H1 (cell line): Measurements from ENCODE around the gene BAD. TPM values are rescaled to one million over a fixed set of nuclear protein-coding genes. Genes with fewer than 3 reads are reported as not detected.

Experiments used
- BCL11A ChIP-seq, 2 experiments: IDR thresholded peaks; one replicate each; pipeline ENCODE4 v1.6.1; 2011; ENCODE audit warnings: low read depth in 2 of 2, low read length in 2 of 2, mild to moderate bottlenecking in 2 of 2
- CHD1 ChIP-seq: IDR thresholded peaks from 2 replicates; pipeline ENCODE4 v1.6.1; 2012; ENCODE audit warnings: low read depth, low read length, improper control_type of control experiment
- CREB1 ChIP-seq: IDR thresholded peaks from 2 replicates; pipeline ENCODE4 v1.6.1; 2012; ENCODE audit warnings: inconsistent platforms
- CTBP2 ChIP-seq: IDR thresholded peaks from 2 replicates; pipeline ENCODE4 v1.7.0; 2011; ENCODE audit warnings: borderline replicate concordance, mild to moderate bottlenecking, moderate library complexity, mixed read lengths, low read length; ENCODE audit not compliant: insufficient read depth, insufficient read length
- FOSL1 ChIP-seq: IDR thresholded peaks from 2 replicates; pipeline ENCODE4 v1.6.1; 2011; ENCODE audit warnings: mild to moderate bottlenecking, low read depth, low read length, moderate library complexity; ENCODE audit not compliant: insufficient read depth
- POLR2A ChIP-seq, 2 experiments: IDR thresholded peaks; 1 replicate in 1 of 2; 2 replicates in 1 of 2; pipeline ENCODE4 v1.6.1; 2011; ENCODE audit warnings: low read depth in 2 of 2, low read length in 2 of 2, mild to moderate bottlenecking in 2 of 2; ENCODE audit errors: control extremely low read depth in 1 of 2
- SUZ12 ChIP-seq: fragments of 200-600 bp; sonication (generic); IDR thresholded peaks from 2 replicates; pipeline ENCODE4 v1.6.1; 2012; ENCODE audit warnings: mild to moderate bottlenecking, inconsistent platforms, low read length, moderate library complexity, mixed read lengths
- polyA plus RNA-seq, 7 experiments: library from polyadenylated mRNA; depleted of rRNA in 3 of 7; stranded (reverse) in 5 of 7; unstranded in 2 of 7; fragments of >200 nt in 5 of 7; fragments of 200-250 nt in 2 of 7; gene quantifications; 1 replicate in 5 of 7; 2 replicates in 1 of 7; 4 replicates in 1 of 7; pipeline versions ENCODE4 v1.2.1 to v1.2.3, GENCODE V29; 2011 to 2013; ENCODE audit warnings: missing spikeins in 2 of 7, mixed read lengths in 2 of 7
- total RNA-seq: library from RNA; stranded (reverse); fragmentation: NEBNext Ultra II Directional; extraction: Animal tissue kit (Norgen Biotek cat#: 25700); gene quantifications from 2 replicates; pipeline ENCODE4 v1.2.1, GENCODE V29; 2021
- TF ChIP-seq, protein P1 (sequence below): IDR thresholded peaks from 2 replicates; pipeline ENCODE4 v1.6.1; 2012; ENCODE audit warnings: inconsistent platforms

BAD gene
- total and polyA plus RNA-seq, 2 of the 8 experiments (the other 6 are each of a cell fraction or from before 2014, with no cell fraction given) = 23.1 to 33.7 TPM

DNA sequence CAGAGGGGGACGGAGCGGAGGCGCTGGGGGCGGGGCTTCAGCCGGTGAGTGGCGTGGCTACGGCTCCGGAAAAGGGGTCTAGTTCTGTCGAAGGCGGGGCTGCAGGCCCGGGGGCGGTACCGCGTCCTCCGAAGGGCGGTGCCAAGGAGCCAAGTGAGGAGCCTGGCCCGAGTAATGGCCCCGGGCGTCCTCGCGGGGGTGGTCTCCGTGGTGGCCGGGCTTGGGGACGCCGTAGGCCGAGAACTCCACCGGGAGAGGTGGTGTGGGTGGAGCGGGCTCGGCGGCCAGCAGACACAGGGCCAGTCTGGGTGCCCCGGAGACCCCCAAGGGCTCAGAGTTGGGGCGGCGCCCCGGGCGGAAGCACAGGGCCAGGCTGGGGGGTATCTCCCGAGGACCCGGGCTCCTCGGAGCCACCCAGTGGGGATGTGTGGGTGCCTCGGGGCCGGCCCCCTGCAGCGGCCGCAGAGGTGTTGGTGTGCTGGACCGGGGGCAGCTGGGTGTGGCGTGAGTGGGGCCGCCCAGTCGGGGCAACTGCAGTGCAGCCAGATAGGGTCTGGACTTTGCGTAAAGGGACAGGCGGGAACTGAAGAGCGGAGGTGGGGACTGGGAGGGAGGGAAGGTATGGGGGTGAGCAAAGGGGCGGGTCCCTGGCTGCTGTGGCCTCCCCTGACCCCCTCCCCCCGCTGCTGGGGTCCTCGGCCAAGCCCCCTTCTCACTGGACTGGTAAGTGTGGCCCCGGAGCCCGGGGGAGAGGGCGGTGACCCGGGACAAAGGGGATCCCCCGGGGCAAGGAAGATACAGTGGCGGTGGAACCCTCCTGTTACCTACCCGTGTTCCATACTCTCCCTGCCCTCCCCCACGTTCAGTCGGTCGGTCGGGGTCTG, 42.7 kb downstream of the BAD start (continued):
- TF ChIP-seq BCL11A (IDR thresholded peaks at IDR 0.05; ENCODE audit: low read depth in 2 of 2, low read length in 2 of 2) = no peak
- no peak for TF ChIP-seq FOSL1
- TF ChIP-seq CHD1 = no peak
- no peak; the same call in 1 of the 2 replicates for TF ChIP-seq CREB1
- TF ChIP-seq POLR2A (IDR thresholded peaks at IDR 0.05; ENCODE audit: control extremely low read depth in 1 of 2, low read depth in 2 of 2, low read length in 2 of 2) = peak in 1 of 2 experiments; percentile 54; a peak in 2 of 3 replicates
- TF ChIP-seq, protein P1, sequence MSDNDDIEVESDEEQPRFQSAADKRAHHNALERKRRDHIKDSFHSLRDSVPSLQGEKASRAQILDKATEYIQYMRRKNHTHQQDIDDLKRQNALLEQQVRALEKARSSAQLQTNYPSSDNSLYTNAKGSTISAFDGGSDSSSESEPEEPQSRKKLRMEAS = no peak
- no peak for TF ChIP-seq CTBP2
- no peak for TF ChIP-seq SUZ12
